HepG2 (cell line): ENCODE data around the gene CLPTM1L. TPM values are rescaled to one million over a fixed set of nuclear protein-coding genes. Genes with fewer than 3 reads are reported as not detected.

ENCODE experiments used
- ARID5B ChIP-seq: IDR thresholded peaks from 2 replicates; pipeline ENCODE4 v1.4.0; 2020; ENCODE audit warnings: mild to moderate bottlenecking, missing genetic modification reagents
- FOXA3 ChIP-seq: IDR thresholded peaks from 2 replicates; pipeline ENCODE4 v1.6.1; 2016; ENCODE audit warnings: missing genetic modification reagents, missing compliant biosample characterization
- GABPB1 ChIP-seq: IDR thresholded peaks from 2 replicates; pipeline ENCODE4 v1.6.1; 2016; ENCODE audit warnings: mild to moderate bottlenecking, missing genetic modification reagents, moderate library complexity, missing compliant biosample characterization
- GTF2F1 ChIP-seq: fragments of 150-350 bp; IDR thresholded peaks from 2 replicates; pipeline ENCODE4 v1.6.1; 2014; ENCODE audit warnings: low read length
- HOXA3 ChIP-seq: sonication (generic); formaldehyde crosslinking; IDR thresholded peaks from 2 replicates; pipeline ENCODE4 v1.5.0; 2020; ENCODE audit warnings: missing genetic modification reagents
- KLF11 ChIP-seq: IDR thresholded peaks from 2 replicates; pipeline ENCODE4 v1.6.1; 2016; ENCODE audit warnings: missing compliant biosample characterization
- KLF13 ChIP-seq: sonication (generic); formaldehyde crosslinking; IDR thresholded peaks from 2 replicates; pipeline ENCODE4 v1.4.0; 2020; ENCODE audit warnings: mild to moderate bottlenecking, missing genetic modification reagents
- LCORL ChIP-seq, 2 experiments: fragments of 450-650 bp in 1 of 2; sonication (generic) in 1 of 2; formaldehyde crosslinking in 1 of 2; IDR thresholded peaks; 2 replicates each; pipeline versions ENCODE4 v1.5.0 to v1.6.1; 2017 to 2020; ENCODE audit warnings: antibody characterized with exemption in 1 of 2, missing genetic modification reagents in 1 of 2
- MAFK ChIP-seq, 2 experiments: IDR thresholded peaks in 1 of 2; conservative IDR thresholded peaks in 1 of 2; 2 replicates each; pipeline ENCODE4 v1.6.1; 2011; ENCODE audit warnings: improper control_type of control experiment in 2 of 2, low read length in 2 of 2
- MAX ChIP-seq: IDR thresholded peaks from 2 replicates; pipeline ENCODE4 v1.6.1; 2012; ENCODE audit warnings: inconsistent platforms
- MTF2 ChIP-seq: sonication (generic); formaldehyde crosslinking; IDR thresholded peaks from 2 replicates; pipeline ENCODE4 v1.5.0; 2020; ENCODE audit warnings: missing genetic modification reagents, borderline replicate concordance
- MXI1 ChIP-seq: IDR thresholded peaks from 3 replicates; pipeline ENCODE4 v1.6.1; 2012; ENCODE audit warnings: low read depth, low read length, inconsistent platforms, borderline replicate concordance
- PHF20 ChIP-seq: sonication (generic); formaldehyde crosslinking; IDR thresholded peaks from 2 replicates; pipeline ENCODE4 v1.5.0; 2020; ENCODE audit warnings: mild to moderate bottlenecking, missing genetic modification reagents
- RFXANK ChIP-seq: IDR thresholded peaks from 2 replicates; pipeline ENCODE4 v1.6.1; 2016
- RFXAP ChIP-seq: sonication (generic); formaldehyde crosslinking; IDR thresholded peaks from 2 replicates; pipeline ENCODE4 v1.4.0; 2020; ENCODE audit warnings: missing genetic modification reagents, borderline replicate concordance
- SMAD1 ChIP-seq: sonication (generic); formaldehyde crosslinking; IDR thresholded peaks from 2 replicates; pipeline ENCODE4 v1.4.0; 2020; ENCODE audit warnings: missing genetic modification reagents, low read depth, mild to moderate bottlenecking, borderline replicate concordance
- SRY ChIP-seq: sonication (generic); formaldehyde crosslinking; IDR thresholded peaks from 2 replicates; pipeline ENCODE4 v1.8.0; 2022; ENCODE audit warnings: mild to moderate bottlenecking, missing genetic modification reagents
- THAP7 ChIP-seq: sonication (generic); formaldehyde crosslinking; IDR thresholded peaks from 2 replicates; pipeline ENCODE4 v1.8.1; 2023; ENCODE audit warnings: mild to moderate bottlenecking, missing genetic modification reagents
- ZBTB42 ChIP-seq: sonication (generic); formaldehyde crosslinking; IDR thresholded peaks from 2 replicates; pipeline ENCODE4 v1.5.0; 2020; ENCODE audit warnings: mild to moderate bottlenecking, missing genetic modification reagents
- ZBTB8A ChIP-seq: sonication (generic); formaldehyde crosslinking; IDR thresholded peaks from 2 replicates; pipeline ENCODE4 v1.4.0; 2020; ENCODE audit warnings: mild to moderate bottlenecking, low read depth, missing genetic modification reagents, borderline replicate concordance
- ZFP41 ChIP-seq: sonication (generic); formaldehyde crosslinking; IDR thresholded peaks from 2 replicates; pipeline ENCODE4 v1.4.0; 2020; ENCODE audit warnings: mild to moderate bottlenecking, missing genetic modification reagents, borderline replicate concordance
- ZNF225 ChIP-seq: sonication (generic); formaldehyde crosslinking; IDR thresholded peaks from 2 replicates; pipeline ENCODE4 v1.4.0; 2020; ENCODE audit warnings: mild to moderate bottlenecking, missing genetic modification reagents
- ZNF547 ChIP-seq: sonication (generic); formaldehyde crosslinking; IDR thresholded peaks from 2 replicates; pipeline ENCODE4 v1.5.1; 2020; ENCODE audit warnings: mild to moderate bottlenecking, missing genetic modification reagents
- ZNF616 ChIP-seq: sonication (generic); formaldehyde crosslinking; IDR thresholded peaks from 2 replicates; pipeline ENCODE4 v1.5.0; 2020; ENCODE audit warnings: low read depth, mild to moderate bottlenecking, missing genetic modification reagents
- ZNF703 ChIP-seq: sonication (generic); formaldehyde crosslinking; IDR thresholded peaks from 2 replicates; pipeline ENCODE4 v1.5.1; 2020; ENCODE audit warnings: missing genetic modification reagents, mild to moderate bottlenecking, moderate library complexity, borderline replicate concordance
- ZSCAN20 ChIP-seq: sonication (generic); formaldehyde crosslinking; IDR thresholded peaks from 2 replicates; pipeline ENCODE4 v1.4.0; 2020; ENCODE audit warnings: missing genetic modification reagents, mild to moderate bottlenecking, borderline replicate concordance
- ZSCAN9 ChIP-seq: IDR thresholded peaks from 2 replicates; pipeline ENCODE4 v1.6.1; 2016; ENCODE audit warnings: borderline replicate concordance
- polyA plus RNA-seq, 8 experiments: library from polyadenylated mRNA; depleted of rRNA in 3 of 8; stranded (reverse) in 7 of 8; unstranded in 1 of 8; fragments of >200 nt; fragmentation: Illumina TruSeq in 4 of 8; extraction: Trizol in 4 of 8; gene quantifications; 2 replicates each; pipeline versions ENCODE4 v1.2.1 to v1.2.3, GENCODE V29; 2011 to 2016; ENCODE audit warnings: low read depth in 4 of 8, missing spikeins in 1 of 8, mixed read lengths in 1 of 8; ENCODE audit not compliant: insufficient read depth in 1 of 8
- total RNA-seq, 5 experiments: library from RNA; depleted of rRNA; stranded (reverse); fragments of >200 nt; fragmentation: Illumina TruSeq; extraction: Trizol; gene quantifications; 2 replicates each; pipeline ENCODE4 v1.2.3, GENCODE V29; 2016; ENCODE audit warnings: low read depth in 1 of 5

Gene CLPTM1L
- total and polyA plus RNA-seq, 2 of the 13 experiments (the other 11 are each of a cell fraction or from before 2014, with no cell fraction given), result 80.3 to 124 TPM

- TF ChIP-seq HOXA3 (CRISPR knock-in tag), result peak; percentile 67
- no peak for TF ChIP-seq LCORL (IDR thresholded peaks at IDR 0.05)
- no peak for TF ChIP-seq LCORL (CRISPR knock-in tag; IDR thresholded peaks at IDR 0.05)
- TF ChIP-seq ZBTB8A (CRISPR knock-in tag), result no peak
- TF ChIP-seq ARID5B, result peak; percentile 10; the same call in 1 of the 2 replicates
- TF ChIP-seq SMAD1 (CRISPR knock-in tag), result peak; percentile 46; the same call in 1 of the 2 replicates
- peak; percentile 20; the same call in 1 of the 2 replicates for TF ChIP-seq MAX
- TF ChIP-seq ZNF616 (CRISPR knock-in tag), result no peak
- peak; percentile 58; the same call in 1 of the 2 replicates for TF ChIP-seq GABPB1
- TF ChIP-seq MXI1, result no peak
- no peak for TF ChIP-seq KLF11 (CRISPR knock-in tag)
- TF ChIP-seq RFXAP, result 0 out of 2 replicates have a peak, but pooled peaks have one; percentile 34
- TF ChIP-seq ZSCAN20 (CRISPR knock-in tag), result no peak
- no peak for TF ChIP-seq ZSCAN9 (CRISPR knock-in tag)
- no peak for TF ChIP-seq KLF13 (CRISPR knock-in tag)
- TF ChIP-seq THAP7 (CRISPR knock-in tag), result no peak
- TF ChIP-seq ZBTB42, result no peak
- TF ChIP-seq ZNF547 (CRISPR knock-in tag), result peak; percentile 59; the same call in 1 of the 2 replicates
- TF ChIP-seq ZNF225 (CRISPR knock-in tag), result 0 out of 2 replicates have a peak, but pooled peaks have one; percentile 45
- TF ChIP-seq PHF20 (CRISPR knock-in tag), result 0 out of 2 replicates have a peak, but pooled peaks have one; percentile 43
- no peak for TF ChIP-seq ZFP41 (CRISPR knock-in tag)
- no peak for TF ChIP-seq ZNF703 (CRISPR knock-in tag)
- no peak for TF ChIP-seq RFXANK (CRISPR knock-in tag)
- TF ChIP-seq GTF2F1, result no peak
- TF ChIP-seq FOXA3 (CRISPR knock-in tag), result no peak
- TF ChIP-seq MAFK (conservative IDR thresholded peaks at IDR 0.05 in 1 of 2, IDR thresholded peaks at IDR 0.05 in 1 of 2; ENCODE audit: low read length in 2 of 2), result 0 out of 4 replicates have a peak, but pooled peaks have one; percentile 6 to 14
- 0 out of 2 replicates have a peak, but pooled peaks have one; percentile 30 for TF ChIP-seq SRY (CRISPR knock-in tag)
- no peak for TF ChIP-seq MTF2
These were observed 35.3 kb upstream of the CLPTM1L start (continued) for GRCh38 chr5:1380011-1380817.
